Retinal pigment epithelial cell (primary cell): ENCODE data around the gene ZDHHC13.
A peak's percentile ranks its signal among the peaks of the same experiment; 100 is the strongest.

Source experiments
- DNase-seq: peaks from one replicate; pipeline ENCODE4 v3.0.0-alpha.2; 2010; ENCODE audit warnings: low read depth
- H3K4me3 ChIP-seq: 2 replicates; pipeline ENCODE4 v1.5.1; 2011; ENCODE audit warnings: mild to moderate bottlenecking, low read length, control low read depth, moderate library complexity
- CTCF ChIP-seq: conservative IDR thresholded peaks from 2 replicates; pipeline ENCODE4 v1.5.1; 2011; ENCODE audit warnings: low read depth, low read length, control low read depth, inconsistent platforms

The ZDHHC13 gene

GRCh38 chr11:19116971-19117759, at the start of gene ZDHHC13:
TSS of gene ZDHHC13 (plus strand) at chr11:19117168. CDS start at chr11:19117250, 82 bp downstream.
- peak; percentile 51 for DNase-seq
- TF ChIP-seq CTCF = peak; percentile 61
- peak within 1 kb of the TSS; percentile 81 for H3K4me3 ChIP-seq

GRCh38 chr11:19071255-19071654, 45.7 kb upstream of the ZDHHC13 start:
- H3K4me3 ChIP-seq = no peak overlapping the region
- peak; percentile 98 for TF ChIP-seq CTCF
- DNase-seq = no peak

GRCh38 chr11:19072464-19072863, 44.5 kb upstream of the ZDHHC13 start:
- no peak for TF ChIP-seq CTCF
- H3K4me3 ChIP-seq = no peak overlapping the region
- no peak for DNase-seq

GRCh38 chr11:19073454-19074415, 43.2 kb upstream of the ZDHHC13 start:
- TF ChIP-seq CTCF = no peak
- no peak overlapping the region for H3K4me3 ChIP-seq
- no peak for DNase-seq

GRCh38 chr11:19075636-19076035, 41.3 kb upstream of the ZDHHC13 start:
- no peak for DNase-seq
- TF ChIP-seq CTCF = no peak
- no peak overlapping the region for H3K4me3 ChIP-seq

- H3K4me3 ChIP-seq = no peak overlapping the region
- TF ChIP-seq CTCF = peak; percentile 98
- no peak for DNase-seq
Observed at GRCh38 chr11:19076744-19077589, 40.0 kb upstream of the ZDHHC13 start.
